Naive thymus-derived CD4-positive, alpha-beta T cell (primary cell): Measurements from ENCODE around the gene TSPAN3. TPM values are rescaled to one million over a fixed set of nuclear protein-coding genes. Genes with fewer than 3 reads are reported as not detected.

Source experiments
- ATAC-seq: fragments of 150-1000 bp; cut with Tn5 transposase; 2 replicates; pipeline ENCODE4 v1.10.0; 2021; ENCODE audit warnings: mild to moderate bottlenecking, moderate library complexity
- CTCF ChIA-PET: fragments of 350-600 bp; sonication (Branson Sonifier 250); formaldehyde crosslinking; loops from one replicate; lab custom pipeline; 2021; ENCODE audit warnings: antibody characterized with exemption; lab: Charles Lee
- POLR2A ChIA-PET: fragments of 350-600 bp; sonication (Branson Sonifier 250); formaldehyde crosslinking; loops from one replicate; lab custom pipeline; 2021; ENCODE audit warnings: antibody characterized with exemption, inconsistent platforms; lab: Charles Lee
- DNase-seq, 9 donors: peaks; one replicate each; pipeline versions ENCODE4 v3.0.0 to v3.0.0-alpha.2; 2020 to 2022; ENCODE audit warnings: mixed read lengths in 1 of 9
- H3K27ac ChIP-seq: one replicate; pipeline ENCODE4 v1.7.0; 2013; ENCODE audit warnings: mild to moderate bottlenecking, low read depth, low read length, moderate library complexity
- H3K27me3 ChIP-seq, 2 donors: one replicate each; pipeline ENCODE4 v1.7.0; 2013; ENCODE audit warnings: low read length in 2 of 2, mild to moderate bottlenecking in 2 of 2, moderate library complexity in 2 of 2; ENCODE audit not compliant: control insufficient read depth in 2 of 2, insufficient read depth in 2 of 2
- H3K36me3 ChIP-seq, 3 experiments: 1 replicate in 2 of 3; 2 replicates in 1 of 3; pipeline ENCODE4 v1.7.0; 2013; ENCODE audit warnings: low read length in 3 of 3, mild to moderate bottlenecking in 3 of 3, moderate library complexity in 1 of 3; ENCODE audit not compliant: insufficient read depth in 3 of 3, control insufficient read depth in 2 of 3
- H3K4me1 ChIP-seq, 2 donors: one replicate each; pipeline ENCODE4 v1.7.0; 2013; ENCODE audit warnings: low read length in 2 of 2, mild to moderate bottlenecking in 2 of 2, moderate library complexity in 1 of 2; ENCODE audit not compliant: control insufficient read depth in 2 of 2, insufficient read depth in 2 of 2
- H3K4me3 ChIP-seq: 2 replicates; pipeline ENCODE4 v1.7.0; 2013; ENCODE audit warnings: mild to moderate bottlenecking, low read length
- H3K9me3 ChIP-seq, 3 experiments: 1 replicate in 2 of 3; 2 replicates in 1 of 3; pipeline ENCODE4 v1.7.0; 2013; ENCODE audit warnings: low read length in 3 of 3; ENCODE audit not compliant: control insufficient read depth in 2 of 3
- H3K27ac Mint-ChIP-seq, 9 donors: one replicate each; pipeline ENCODE4 v1.8.0; 2020 to 2022; ENCODE audit warnings: mixed read lengths in 9 of 9, mild to moderate bottlenecking in 8 of 9, moderate library complexity in 5 of 9, inconsistent platforms in 2 of 9
- H3K27me3 Mint-ChIP-seq, 5 donors: one replicate each; pipeline ENCODE4 v1.8.0; 2021 to 2022; ENCODE audit warnings: mixed read lengths in 5 of 5, mild to moderate bottlenecking in 1 of 5
- H3K36me3 Mint-ChIP-seq, 5 donors: one replicate each; pipeline ENCODE4 v1.8.0; 2020 to 2022; ENCODE audit warnings: mixed read lengths in 5 of 5, mild to moderate bottlenecking in 3 of 5, inconsistent platforms in 1 of 5
- H3K4me1 Mint-ChIP-seq, 7 donors: one replicate each; pipeline ENCODE4 v1.8.0; 2020 to 2022; ENCODE audit warnings: mixed read lengths in 7 of 7, mild to moderate bottlenecking in 3 of 7, inconsistent platforms in 1 of 7
- H3K4me3 Mint-ChIP-seq, 10 donors: one replicate each; pipeline ENCODE4 v1.8.0; 2020 to 2022; ENCODE audit warnings: mild to moderate bottlenecking in 10 of 10, mixed read lengths in 10 of 10, moderate library complexity in 6 of 10, inconsistent platforms in 2 of 10
- H3K9me3 Mint-ChIP-seq, 11 donors: one replicate each; pipeline ENCODE4 v1.8.0; 2020 to 2022; ENCODE audit warnings: mixed read lengths in 11 of 11, mild to moderate bottlenecking in 4 of 11, inconsistent platforms in 1 of 11, moderate library complexity in 1 of 11
- intact Hi-C, 2 donors: fragments of 100-400 bp; cut with micrococcal nuclease; formaldehyde crosslinking; loops; one replicate each; pipeline ENCODE4 v1.15.1; 2023
- polyA plus RNA-seq, 2 donors: library from polyadenylated mRNA; unstranded; fragments of 300-500 nt; fragmentation: Illumina TruSeq; gene quantifications; one replicate each; pipeline ENCODE4 v1.2.3, GENCODE V29; 2021
- total RNA-seq, 6 experiments: library from RNA in 5 of 6; stranded (reverse) in 5 of 6; gene quantifications; 1 replicate in 5 of 6; 2 replicates in 1 of 6; pipeline ENCODE4 v1.2.3 and lab custom pipeline; 2021 to 2026

Gene TSPAN3
- total and polyA plus RNA-seq, 7 experiments from 2014 or later: 17.5 to 101 (median 24.1) TPM

DNA sequence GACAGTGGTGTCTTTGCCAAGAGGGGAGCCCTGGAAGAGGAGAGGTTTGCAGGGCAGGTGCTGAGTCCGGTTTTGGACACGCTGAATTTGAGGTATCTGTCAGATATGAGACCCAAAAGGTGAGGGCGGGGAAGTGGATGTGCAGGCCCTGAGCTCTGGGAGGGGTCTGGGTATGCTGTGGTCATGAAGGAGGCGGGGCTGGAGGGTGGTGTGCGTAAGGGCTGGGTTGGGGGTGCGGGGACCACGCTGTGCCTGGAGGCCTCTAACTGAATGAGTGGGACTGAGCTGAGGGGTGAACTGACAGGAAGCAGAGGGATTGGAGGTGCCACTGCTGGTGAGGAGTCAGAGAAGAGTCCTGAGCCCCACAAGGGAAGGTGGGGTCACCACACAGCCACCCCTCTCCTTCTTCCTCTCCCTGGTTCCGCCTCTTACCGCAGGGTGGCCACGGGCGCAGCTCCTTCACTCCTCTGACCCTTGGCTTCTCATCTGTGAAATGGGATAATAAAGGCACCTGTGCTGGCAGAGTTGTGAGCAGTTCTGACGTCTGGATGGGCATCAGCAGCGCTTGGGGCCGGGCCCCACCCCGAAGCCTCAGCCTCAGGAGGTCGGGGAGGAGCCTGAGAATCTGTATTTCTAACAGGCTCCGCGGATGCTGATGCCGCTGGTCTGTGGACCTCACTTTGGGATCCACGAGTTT lies 47.2 kb downstream of the TSPAN3 start:
- intact Hi-C loops: loop anchor here (1.0 to 5.0 kb wide), 8 partner anchors 27 to 121 kb away; partner anchors contain the start of genes RCN2 (in 1 of the 2) and TSPAN3 (in 1 of the 2)
- no peaks in the 10 kb centered on the region for H3K9me3 ChIP-seq
- ChIA-PET CTCF (interaction anchor here (0.5 to 2.6 kb wide), 16 partner anchors 10 to 1091 kb away, joined by 3 to 11 read pairs (median 4); partner anchors contain the start of gene PSTPIP1), POLR2A (interaction anchor here (1.1 to 5.0 kb wide), 3 partner anchors 10 to 89 kb away, joined by 4 to 81 read pairs (median 5); partner anchors contain the start of gene PSTPIP1)
- H3K9me3 Mint-ChIP-seq: no peaks in the 10 kb centered on the region
- H3K27ac ChIP-seq: peak overlapping the region; percentile 50
- H3K36me3 Mint-ChIP-seq: peaks cover 0 to 40% (median 5%) of the 10 kb centered on the region in 5 donors
- peaks cover 4 to 72% (median 12%) of the 10 kb centered on the region in 3 experiments for H3K36me3 ChIP-seq
- no peak overlapping the region for H3K4me3 ChIP-seq
- peak overlapping the region in 6 of 10 donors; percentile 6 to 51 (median 20) for H3K4me3 Mint-ChIP-seq
- peaks cover 36 to 66% (median 49%) of the 10 kb centered on the region in 7 donors for H3K4me1 Mint-ChIP-seq
- H3K27me3 Mint-ChIP-seq: no peaks in the 10 kb centered on the region
- H3K27me3 ChIP-seq: no peaks in the 10 kb centered on the region
- ATAC-seq (no peak), DNase-seq (peak in 1 of 9 donors; percentile 5)
- peak overlapping the region; percentile 79 to 99 (median 96) for H3K27ac Mint-ChIP-seq
- H3K4me1 ChIP-seq: peaks cover 30 to 59% of the 10 kb centered on the region in 2 donors

DNA sequence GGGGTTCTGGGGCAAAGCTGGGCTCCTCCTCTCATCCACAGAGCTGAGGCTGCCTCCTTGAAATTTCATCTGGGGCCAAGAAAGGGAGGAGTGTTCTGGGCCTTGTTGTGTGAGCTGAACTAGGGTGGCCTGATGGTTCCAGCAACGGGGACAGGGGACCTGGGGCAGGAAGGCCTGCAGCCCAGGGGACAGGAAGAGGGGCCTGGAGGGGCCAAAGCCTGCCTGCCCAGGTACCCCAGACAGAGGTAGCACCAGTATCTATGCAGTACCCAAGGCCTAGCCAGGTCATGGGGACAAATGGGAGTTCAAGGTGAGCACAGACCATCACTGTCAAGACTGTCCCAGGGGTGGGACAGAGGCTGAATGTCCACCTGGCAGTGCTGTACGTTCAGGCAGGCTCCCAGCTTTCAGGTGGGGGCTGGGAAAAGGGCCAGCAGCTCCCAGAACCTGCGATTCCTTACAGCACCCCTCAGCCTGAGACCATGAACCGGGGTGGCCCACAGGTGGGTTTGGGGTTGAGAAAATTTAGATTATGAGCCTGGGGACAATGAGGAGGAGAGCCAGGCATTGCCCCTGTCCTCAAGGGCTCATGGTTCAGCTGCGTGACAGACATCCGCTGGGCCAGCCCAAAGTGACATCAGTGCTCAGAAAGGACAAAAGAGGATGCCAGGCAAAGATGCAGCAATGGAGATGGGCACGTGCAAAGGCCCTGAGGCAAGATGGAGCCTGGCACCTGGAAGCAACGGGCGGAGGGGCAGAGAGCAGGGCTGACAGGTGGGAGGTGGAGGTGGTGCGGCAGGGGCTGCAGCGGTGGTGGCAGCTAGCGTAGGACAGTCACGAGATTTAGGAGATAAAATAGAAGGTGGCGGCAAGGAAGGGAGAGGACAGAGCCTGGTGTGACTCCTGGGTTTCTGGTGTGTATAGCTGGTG lies 48.0 kb downstream of the TSPAN3 start:
- H3K36me3 ChIP-seq: peaks cover 4 to 72% (median 12%) of the 10 kb centered on the region in 3 experiments
- no peaks in the 10 kb centered on the region for H3K27me3 Mint-ChIP-seq
- H3K4me1 ChIP-seq: peaks cover 33 to 67% of the 10 kb centered on the region in 2 donors
- no peaks in the 10 kb centered on the region for H3K9me3 Mint-ChIP-seq
- POLR2A ChIA-PET: interaction anchor here (0.6 to 5.0 kb wide), 5 partner anchors 9 to 474 kb away, joined by 3 to 81 read pairs (median 4); partner anchors contain the start of genes PSTPIP1 and RCN2
- CTCF ChIA-PET: interaction anchor here (0.5 to 2.6 kb wide), 17 partner anchors 10 to 1415 kb away, joined by 3 to 11 read pairs (median 3); partner anchors contain the start of gene PSTPIP1
- H3K4me3 ChIP-seq: no peak overlapping the region
- peak overlapping the region; percentile 93 to 99 (median 96) for H3K27ac Mint-ChIP-seq
- no peaks in the 10 kb centered on the region for H3K27me3 ChIP-seq
- H3K27ac ChIP-seq: peak overlapping the region; percentile 74
- DNase-seq (no peak), ATAC-seq (no peak)
- no peaks in the 10 kb centered on the region for H3K9me3 ChIP-seq
- peaks cover 43 to 75% (median 54%) of the 10 kb centered on the region in 7 donors for H3K4me1 Mint-ChIP-seq
- peaks cover 0 to 39% (median 5%) of the 10 kb centered on the region in 5 donors for H3K36me3 Mint-ChIP-seq
- H3K4me3 Mint-ChIP-seq: peak overlapping the region in 9 of 10 donors; percentile 10 to 86 (median 67)
- intact Hi-C loops: loop anchor here (1.0 to 5.0 kb wide), 9 partner anchors 10 to 121 kb away; partner anchors contain the start of genes RCN2 (in 1 of the 2) and TSPAN3 (in 1 of the 2)

DNA sequence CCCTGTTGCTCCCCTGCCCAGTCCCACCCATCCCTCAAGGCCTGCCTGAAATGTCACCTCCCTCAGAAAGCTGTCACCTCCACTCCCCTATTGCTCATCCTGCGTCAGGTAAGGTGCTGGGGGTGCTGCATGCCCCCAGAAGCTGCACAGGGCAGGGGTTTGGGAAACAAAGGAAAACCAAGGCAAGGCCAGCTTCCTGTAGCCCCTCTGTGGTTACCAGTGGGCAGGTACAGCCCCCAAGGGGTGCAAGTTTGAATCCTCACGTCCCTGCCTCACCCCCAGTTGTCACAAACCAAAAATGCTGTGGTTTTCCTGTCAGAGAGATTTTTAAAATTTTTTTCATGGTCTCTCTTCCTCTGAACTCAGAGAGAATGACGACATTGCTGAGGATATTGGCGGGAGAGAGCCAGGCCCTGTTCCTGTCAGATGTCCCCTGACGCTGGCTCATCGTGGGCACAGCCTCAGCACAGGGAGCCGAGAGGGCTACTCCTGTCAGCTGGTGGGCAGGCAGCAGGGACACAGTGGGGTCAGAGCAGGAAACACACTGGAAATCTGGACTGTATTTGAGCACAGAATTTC lies 49.0 kb downstream of the TSPAN3 start:
- DNase-seq (peak in 8 of 9 donors; percentile 53 to 64 (median 60)), ATAC-seq (peak; percentile 74)
- Mint-ChIP-seq H3K36me3 (peaks cover 0 to 35% (median 5%) of the 10 kb centered on the region in 5 donors), H3K9me3 (no peaks in the 10 kb centered on the region), H3K4me1 (peaks cover 41 to 81% (median 54%) of the 10 kb centered on the region in 7 donors), H3K27me3 (no peaks in the 10 kb centered on the region), H3K4me3 (peak overlapping the region; percentile 42 to 86 (median 70)), H3K27ac (peak overlapping the region; percentile 93 to 99 (median 96))
- peak overlapping the region; percentile 74 for H3K27ac ChIP-seq
- intact Hi-C loops: loop anchor here (1.0 to 5.0 kb wide), 10 partner anchors 9 to 120 kb away; partner anchors contain the start of genes PSTPIP1 (in 1 of the 2), RCN2 (in 1 of the 2) and TSPAN3 (in 1 of the 2)
- H3K4me1 ChIP-seq: peaks cover 40 to 77% of the 10 kb centered on the region in 2 donors
- H3K9me3 ChIP-seq: no peaks in the 10 kb centered on the region
- no peaks in the 10 kb centered on the region for H3K27me3 ChIP-seq
- POLR2A ChIA-PET: interaction anchor here (0.6 to 5.0 kb wide), 6 partner anchors 9 to 475 kb away, joined by 3 to 81 read pairs (median 3); partner anchors contain the start of genes PSTPIP1 and RCN2
- CTCF ChIA-PET: interaction anchor here (0.9 to 2.6 kb wide), 5 partner anchors 9 to 1416 kb away, joined by 3 to 11 read pairs (median 3); no protein-coding TSS in a partner anchor
- peaks cover 0 to 71% (median 11%) of the 10 kb centered on the region in 3 experiments for H3K36me3 ChIP-seq
- peak overlapping the region; percentile 20 for H3K4me3 ChIP-seq

DNA sequence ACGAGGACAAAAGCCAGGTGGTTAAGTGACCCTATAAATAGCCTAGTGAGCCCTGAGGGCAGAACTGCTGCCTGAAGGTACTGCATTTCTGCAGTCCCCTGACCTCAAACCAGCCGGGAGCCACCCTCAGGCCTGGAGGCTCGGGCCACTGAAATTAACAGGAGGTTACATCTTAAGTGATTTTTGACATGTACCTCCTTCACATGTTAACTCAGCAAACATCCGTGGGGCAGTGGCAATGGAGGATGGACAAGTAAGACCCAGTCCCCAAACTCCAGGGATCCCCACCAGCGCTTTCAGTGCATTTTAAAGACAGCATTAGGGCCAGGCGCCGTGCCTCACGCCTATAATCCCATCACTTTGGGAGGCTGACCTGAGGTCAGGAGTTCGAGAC lies 49.8 kb downstream of the TSPAN3 start:
- H3K4me1 Mint-ChIP-seq: peaks cover 40 to 84% (median 54%) of the 10 kb centered on the region in 7 donors
- no peak overlapping the region for H3K4me3 ChIP-seq
- peak overlapping the region; percentile 74 for H3K27ac ChIP-seq
- H3K36me3 ChIP-seq: peaks cover 0 to 63% (median 3%) of the 10 kb centered on the region in 3 experiments
- ATAC-seq (no peak), DNase-seq (no peak)
- no peaks in the 10 kb centered on the region for H3K9me3 Mint-ChIP-seq
- peaks cover 0 to 32% (median 5%) of the 10 kb centered on the region in 5 donors for H3K36me3 Mint-ChIP-seq
- ChIA-PET CTCF (no interaction called here), POLR2A (interaction anchor here (0.7 to 5.0 kb wide), 3 partner anchors 15 to 48 kb away, joined by 3 to 81 read pairs (median 4); partner anchors contain the start of gene PSTPIP1)
- no peaks in the 10 kb centered on the region for H3K27me3 ChIP-seq
- peak overlapping the region in 6 of 10 donors; percentile 19 to 86 (median 66) for H3K4me3 Mint-ChIP-seq
- peaks cover 43 to 85% of the 10 kb centered on the region in 2 donors for H3K4me1 ChIP-seq
- H3K9me3 ChIP-seq: no peaks in the 10 kb centered on the region
- H3K27me3 Mint-ChIP-seq: no peaks in the 10 kb centered on the region
- H3K27ac Mint-ChIP-seq: peak overlapping the region; percentile 93 to 99 (median 96)
- intact Hi-C loops: loop anchor here (1.0 to 5.0 kb wide), 4 partner anchors 26 to 119 kb away; partner anchors contain the start of genes PSTPIP1 (in 1 of the 2) and RCN2 (in 1 of the 2)

DNA sequence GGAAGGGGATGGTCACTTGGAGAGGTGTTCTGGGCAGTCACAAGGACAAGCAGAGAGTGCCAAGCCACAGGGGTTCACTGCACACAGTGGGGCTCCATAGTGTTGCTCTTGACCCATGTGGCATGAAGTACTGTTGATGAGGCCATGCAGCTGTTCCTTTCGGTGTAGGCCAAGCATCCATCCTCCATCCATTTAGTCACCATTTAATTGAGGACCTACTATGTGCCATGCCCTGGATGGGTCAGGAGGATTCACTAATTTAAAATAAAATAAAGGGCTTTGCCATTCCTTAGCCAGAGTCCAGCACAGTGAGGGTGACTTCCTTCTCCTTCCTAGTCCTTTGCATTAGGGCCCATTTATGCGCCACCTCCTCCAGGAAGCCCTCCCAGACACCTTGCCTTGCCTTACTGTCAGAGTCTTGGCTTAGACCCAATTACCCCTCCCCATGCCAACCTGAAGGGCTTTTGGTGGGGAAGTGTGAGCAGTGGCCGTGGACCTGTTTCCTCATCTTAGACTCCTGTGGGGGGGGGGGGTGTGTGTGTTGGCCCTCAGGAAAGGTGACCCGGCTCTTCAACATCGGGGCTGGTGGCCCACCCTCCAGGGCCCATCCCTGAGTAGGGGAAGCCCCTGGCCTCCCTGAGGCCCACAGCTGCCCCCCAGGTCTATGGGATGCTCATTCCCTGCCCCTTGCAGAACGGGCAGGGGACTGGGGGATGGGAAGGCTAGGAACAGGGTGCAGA lies 50.4 kb downstream of the TSPAN3 start:
- peak overlapping the region; percentile 74 for H3K27ac ChIP-seq

More for the DNA sequence above, 50.4 kb downstream of the TSPAN3 start:
- ChIA-PET CTCF (no interaction called here), POLR2A (interaction anchor here (1.2 to 1.5 kb wide), 2 partner anchors 25 to 47 kb away, joined by 4 to 5 read pairs; partner anchors contain the start of gene PSTPIP1)
- Mint-ChIP-seq H3K4me3 (peak overlapping the region in 4 of 10 donors; percentile 19 to 86 (median 60)), H3K4me1 (peaks cover 42 to 85% (median 59%) of the 10 kb centered on the region in 7 donors), H3K27ac (peak overlapping the region; percentile 36 to 99 (median 96)), H3K36me3 (peaks cover 0 to 29% (median 5%) of the 10 kb centered on the region in 5 donors), H3K9me3 (no peaks in the 10 kb centered on the region), H3K27me3 (no peaks in the 10 kb centered on the region)
- ATAC-seq (no peak), DNase-seq (no peak)
- H3K36me3 ChIP-seq: peaks cover 0 to 57% (median 0%) of the 10 kb centered on the region in 3 experiments
- no peaks in the 10 kb centered on the region for H3K27me3 ChIP-seq
- intact Hi-C loops: loop anchor here (1.0 to 5.0 kb wide), 4 partner anchors 25 to 118 kb away; partner anchors contain the start of genes PSTPIP1 (in 1 of the 2) and RCN2 (in 1 of the 2)
- no peak overlapping the region for H3K4me3 ChIP-seq
- peaks cover 48 to 91% of the 10 kb centered on the region in 2 donors for H3K4me1 ChIP-seq
- no peaks in the 10 kb centered on the region for H3K9me3 ChIP-seq
